GM21526 (cell line): ENCODE measurements around the gene RNF175.

Experiments used
- ATAC-seq: cut with Tn5 transposase; IDR thresholded peaks from one replicate; pipeline ENCODE4 v1.9.1; 2021; ENCODE audit warnings: moderate library complexity; ENCODE audit not compliant: unreplicated experiment, low FRiP score

RNF175 gene

DNA sequence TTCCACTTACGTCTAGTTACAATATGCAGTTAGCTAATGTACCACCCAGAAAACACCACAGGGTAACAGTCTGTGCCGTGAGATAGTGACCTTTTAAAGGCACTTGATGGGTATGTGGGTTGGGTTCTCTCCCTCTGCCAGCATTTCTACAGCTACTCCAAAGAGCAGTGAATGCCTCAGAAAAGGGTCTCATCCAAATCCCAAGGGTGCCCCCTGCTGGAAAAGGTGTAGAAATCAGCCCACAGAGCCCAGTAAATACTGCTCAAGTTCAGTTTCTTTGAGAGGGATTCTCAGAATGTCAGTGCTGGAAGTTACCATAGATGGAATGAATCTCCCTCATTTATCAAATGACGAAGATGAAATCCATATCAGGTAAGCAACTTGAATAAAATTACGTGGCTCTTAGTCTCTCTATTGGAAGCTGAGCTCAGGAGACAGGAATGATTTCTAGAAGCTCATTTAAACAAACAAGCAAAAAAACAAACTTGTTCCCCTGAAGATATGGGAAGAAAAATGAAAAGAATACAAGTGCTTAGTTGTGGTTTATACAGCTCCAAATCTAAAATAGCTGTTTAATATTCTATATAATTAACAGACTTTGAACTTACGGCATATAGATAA, 9.5 kb downstream of the RNF175 start:
- peak; percentile 84 for ATAC-seq

DNA sequence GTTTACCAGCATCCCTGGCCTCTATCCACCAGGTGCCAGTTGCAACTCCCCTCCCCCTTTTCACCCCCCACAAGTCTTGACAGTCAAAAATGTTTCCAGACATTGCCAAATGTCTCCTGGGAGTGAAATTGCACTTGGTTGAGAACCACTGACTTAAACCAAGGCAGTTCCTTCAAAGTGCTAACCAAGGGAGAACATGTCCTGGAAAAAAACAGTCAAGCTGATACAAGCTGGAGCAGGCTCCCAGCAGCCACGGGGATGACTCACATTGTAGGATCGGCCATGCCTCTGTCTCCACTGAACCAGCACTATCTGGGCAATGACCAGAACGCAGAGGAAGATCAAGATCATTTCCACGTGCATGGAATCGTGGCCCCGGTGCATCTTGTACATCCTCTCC, 11.4 kb downstream of the RNF175 start:
- no peak for ATAC-seq

- ATAC-seq, result no peak
Observed at GRCh38 chr4:153747406-153747955, 12.3 kb downstream of the RNF175 start.

DNA sequence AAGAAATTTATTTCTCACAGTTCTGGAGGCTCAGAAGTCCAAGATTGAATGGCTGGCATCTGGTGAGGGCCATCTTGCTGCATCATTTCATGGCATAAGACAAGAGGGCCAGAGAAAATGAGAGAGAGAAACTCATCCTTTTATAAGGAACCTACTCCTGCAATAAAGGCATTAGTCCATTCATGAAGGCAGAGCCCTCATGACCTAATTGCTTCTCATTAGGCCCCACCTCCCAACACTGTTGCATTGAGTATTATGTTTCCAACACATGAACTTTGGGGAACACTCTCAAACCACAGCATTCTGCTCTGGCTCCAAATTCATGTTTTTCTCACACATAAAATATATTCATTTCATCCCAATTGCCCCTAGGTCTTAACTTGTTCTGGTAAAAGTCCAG, 14.2 kb downstream of the RNF175 start:
- no peak for ATAC-seq

DNA sequence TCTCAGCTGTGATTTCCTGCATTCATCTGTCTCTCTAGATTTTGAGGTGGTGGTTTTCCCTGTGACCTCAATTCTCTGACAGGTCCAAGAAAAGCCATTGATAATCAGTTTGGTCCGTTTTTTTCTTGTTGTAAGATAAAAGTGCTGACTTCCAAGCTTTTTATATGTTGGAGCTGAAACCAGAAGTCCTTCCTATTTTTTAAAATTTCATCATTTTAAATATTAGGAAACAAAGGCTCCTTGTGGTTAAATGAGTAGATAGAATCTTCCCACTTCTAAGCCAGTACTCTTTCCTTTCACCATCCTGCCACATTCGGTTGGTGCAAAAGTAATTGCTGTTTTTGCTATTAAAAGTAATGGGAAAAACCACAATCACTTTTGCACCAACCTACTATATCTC, 18.3 kb downstream of the RNF175 start:
- ATAC-seq, result no peak

DNA sequence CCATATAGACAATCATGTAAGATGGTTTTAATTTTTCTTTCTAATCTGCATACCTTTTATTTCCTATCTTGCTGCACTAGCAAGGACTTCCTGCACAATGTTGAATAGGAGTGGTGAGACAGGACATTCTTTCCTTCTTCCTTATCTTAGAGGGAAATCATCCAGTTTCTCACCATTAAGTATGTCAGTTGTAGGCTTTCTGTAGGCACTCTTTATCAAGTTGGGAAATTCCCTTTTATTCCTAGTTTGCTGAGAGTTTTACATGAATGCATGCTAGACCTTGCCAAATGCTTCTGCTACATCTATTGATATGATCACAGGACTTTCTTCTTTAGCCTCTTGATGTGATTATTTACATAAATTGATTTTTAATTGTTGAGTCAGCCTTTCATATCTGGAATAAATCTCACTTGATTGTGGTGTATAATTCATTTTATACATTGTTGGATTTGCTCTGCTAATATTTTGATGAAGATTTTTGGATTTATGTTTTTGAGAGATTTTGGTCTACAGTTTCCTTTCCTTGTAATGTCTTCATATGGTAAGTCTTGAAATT, 23.8 kb downstream of the RNF175 start:
- no peak for ATAC-seq

GRCh38 chr4:153733751-153734448, 25.9 kb downstream of the RNF175 start:
- ATAC-seq, result peak; percentile 59

DNA sequence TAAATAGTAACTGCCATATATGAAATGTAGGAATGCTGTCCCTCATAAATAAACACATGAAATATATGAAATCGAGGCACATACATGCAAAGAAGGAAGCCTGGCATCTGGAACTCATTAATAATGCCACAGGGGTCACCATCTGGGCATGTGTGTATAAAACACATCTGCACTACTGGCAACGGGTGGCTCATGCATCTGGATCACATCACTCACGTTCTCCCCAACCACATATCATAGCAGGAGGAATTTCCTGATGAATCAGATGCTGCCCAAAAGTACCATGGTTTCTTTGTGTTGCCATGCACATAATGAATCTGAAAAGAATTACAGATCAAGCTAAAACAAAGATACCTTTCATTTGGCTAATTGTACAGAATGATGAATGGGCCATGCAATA, 28.6 kb downstream of the RNF175 start:
- no peak for ATAC-seq

GRCh38 chr4:153729895-153730294, 29.9 kb downstream of the RNF175 start:
- ATAC-seq, result no peak

DNA sequence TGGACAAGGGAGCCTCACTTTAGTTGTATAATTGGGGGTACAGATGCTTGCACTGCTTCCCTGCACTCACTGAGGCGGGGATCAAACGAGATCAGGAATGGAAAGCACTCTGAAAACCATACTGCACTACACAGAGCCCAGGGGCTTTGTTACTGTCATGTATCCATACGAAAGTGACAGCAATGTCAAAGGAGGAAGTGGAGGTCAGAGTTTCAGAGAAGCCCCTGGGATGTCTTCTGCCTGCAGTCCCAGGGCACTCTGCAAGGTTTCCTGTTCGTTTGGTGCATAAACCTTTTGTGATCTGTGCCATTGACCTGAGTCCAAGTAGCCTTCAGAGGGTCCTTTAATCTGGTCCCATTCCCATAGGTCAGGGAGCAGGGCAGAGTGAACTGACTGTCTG, 31.2 kb downstream of the RNF175 start:
- no peak for ATAC-seq

DNA sequence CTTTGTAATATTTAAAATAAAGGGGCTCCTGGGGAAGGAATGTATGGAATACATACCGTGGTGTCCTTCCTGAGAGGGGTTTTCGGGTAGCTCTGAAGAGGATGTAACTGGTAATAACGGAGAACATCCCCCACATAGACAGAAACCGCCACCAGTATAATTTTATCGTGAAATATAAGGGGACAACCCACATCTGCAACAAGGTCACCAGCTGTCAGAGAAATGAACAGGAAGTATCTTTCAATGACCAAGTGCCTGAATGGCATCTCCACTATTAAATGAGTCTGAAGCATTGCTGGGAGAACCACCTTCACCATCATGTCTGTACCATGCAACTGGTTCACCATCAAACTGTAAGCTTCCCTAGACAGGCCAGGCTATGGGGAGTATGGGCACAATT, 31.7 kb downstream of the RNF175 start:
- ATAC-seq, result no peak

GRCh38 chr4:153725831-153726154, 34.0 kb downstream of the RNF175 start:
- no peak for ATAC-seq

- no peak for ATAC-seq
Observed at GRCh38 chr4:153725136-153725830, 34.5 kb downstream of the RNF175 start.

DNA sequence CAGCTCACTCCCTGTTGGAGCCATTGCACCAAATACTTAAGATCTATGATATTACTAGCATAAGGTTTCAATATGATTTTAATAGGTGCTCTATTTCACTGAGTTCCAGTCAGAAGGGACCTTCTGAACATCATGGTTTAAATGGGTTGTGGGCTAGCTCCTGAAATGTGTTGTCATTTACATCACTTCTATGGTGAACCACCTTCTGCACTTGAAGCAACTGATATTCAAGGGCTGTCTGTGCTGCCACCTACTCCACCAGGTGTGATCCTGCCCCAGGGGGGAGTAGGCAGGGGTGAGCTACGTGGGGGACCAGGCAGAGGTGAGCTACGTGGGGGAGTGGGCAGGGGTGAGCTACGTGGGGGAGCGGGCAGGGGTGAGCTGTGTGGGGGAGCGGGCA, 35.2 kb downstream of the RNF175 start:
- ATAC-seq, result no peak

- ATAC-seq, result no peak
Observed at GRCh38 chr4:153722036-153722435, 37.8 kb downstream of the RNF175 start.

DNA sequence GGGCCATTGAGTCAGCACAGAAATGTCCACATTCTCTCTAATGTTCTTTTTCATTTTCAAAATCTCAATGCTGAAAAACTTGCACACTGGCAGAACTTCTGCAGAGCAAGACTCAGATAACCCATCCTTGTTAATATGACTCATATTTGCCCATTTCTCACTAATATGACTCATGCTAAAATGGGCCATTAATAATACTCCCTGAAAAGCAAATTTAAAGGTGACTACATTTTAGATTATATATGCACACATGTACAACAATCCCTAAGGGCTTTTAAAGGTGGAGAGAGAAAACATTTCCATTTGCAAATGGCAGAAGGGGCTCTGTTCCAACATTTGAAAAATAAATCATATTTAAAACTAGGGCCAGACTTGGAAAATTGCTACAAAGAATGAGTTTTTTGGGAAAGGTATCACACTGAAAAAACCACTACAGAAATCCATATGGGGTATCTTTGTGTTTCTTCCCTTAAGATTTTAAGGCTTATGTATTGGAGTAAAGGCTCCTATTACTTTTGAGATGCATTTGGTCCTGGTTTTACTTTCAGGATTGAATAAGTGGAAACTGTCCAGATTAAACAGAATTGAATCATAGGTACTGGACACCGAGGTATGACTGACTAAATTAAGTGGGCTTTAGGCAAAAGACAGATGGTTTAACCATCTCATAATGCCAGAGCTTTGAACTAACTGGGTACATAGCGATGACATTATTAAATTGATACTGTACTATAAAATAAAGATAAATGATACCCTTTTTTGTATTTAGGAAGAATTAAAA, 45.8 kb downstream of the RNF175 start:
- no peak for ATAC-seq

DNA sequence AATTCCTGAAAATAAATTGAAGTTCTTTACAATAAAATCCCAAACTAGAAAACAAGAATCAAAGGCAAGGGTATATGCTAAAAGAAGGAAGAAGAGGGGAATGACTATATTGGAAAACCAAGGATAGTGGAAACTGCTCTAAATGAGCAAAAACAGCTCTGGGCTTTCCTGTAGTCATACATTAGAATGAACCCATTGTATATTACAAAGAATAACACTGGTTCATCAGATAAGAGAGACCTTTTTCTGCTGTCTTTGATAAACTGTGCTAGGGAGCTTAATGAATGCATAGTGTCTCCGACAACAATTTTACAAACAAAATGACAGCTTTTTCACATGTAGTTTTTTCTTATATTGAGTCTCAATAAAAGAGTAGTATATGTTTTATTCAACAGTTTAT, 49.1 kb downstream of the RNF175 start:
- ATAC-seq, result no peak

DNA sequence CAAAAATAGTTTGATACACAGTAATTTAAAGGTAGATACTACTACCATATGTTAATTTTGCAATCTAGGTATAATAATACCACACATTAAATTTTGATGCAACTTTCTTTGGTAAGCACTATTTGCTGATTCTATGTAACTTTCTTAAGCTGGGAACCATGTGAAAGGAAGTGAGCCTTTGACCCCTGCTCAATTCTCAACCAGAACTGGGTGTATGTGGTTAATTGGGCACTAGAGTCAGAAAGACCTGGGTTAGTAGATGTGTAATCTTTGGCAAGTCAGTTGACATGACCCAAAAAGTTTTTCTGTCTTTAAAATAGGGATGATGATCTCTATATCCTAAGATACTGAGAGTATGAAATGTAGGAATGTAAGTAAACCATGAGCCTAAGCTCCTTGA, 53.3 kb downstream of the RNF175 start:
- no peak for ATAC-seq

GRCh38 chr4:153705743-153706468, 53.9 kb downstream of the RNF175 start:
- ATAC-seq, result peak; percentile 79

DNA sequence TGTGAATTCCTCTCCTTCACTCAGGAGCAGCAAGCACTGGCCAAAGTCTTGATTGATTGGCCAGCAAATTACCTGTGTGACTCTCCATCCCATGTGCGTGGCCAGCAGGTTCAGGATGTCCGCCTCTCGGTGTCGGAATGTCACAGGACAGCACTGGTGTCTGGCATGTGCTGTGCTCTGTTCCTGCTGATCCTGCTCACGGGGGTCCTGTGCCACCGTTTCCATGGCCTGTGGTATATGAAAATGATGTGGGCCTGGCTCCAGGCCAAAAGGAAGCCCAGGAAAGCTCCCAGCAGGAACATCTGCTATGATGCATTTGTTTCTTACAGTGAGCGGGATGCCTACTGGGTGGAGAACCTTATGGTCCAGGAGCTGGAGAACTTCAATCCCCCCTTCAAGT, 55.3 kb downstream of the RNF175 start:
- ATAC-seq, result no peak
